CD14-positive monocyte (primary cell): ENCODE measurements around the gene CTNNA3. TPM values are rescaled to one million over a fixed set of nuclear protein-coding genes. Genes with fewer than 3 reads are reported as not detected.

Source experiments
- DNase-seq, 3 donors: peaks; one replicate each; pipeline ENCODE4 v3.0.0-alpha.2; 2011 to 2022
- H2AFZ ChIP-seq: 2 replicates; pipeline ENCODE4 v1.6.0; 2012; ENCODE audit warnings: mild to moderate bottlenecking, low read depth, low read length, inconsistent platforms; ENCODE audit not compliant: insufficient read depth, poor library complexity, severe bottlenecking
- H3K27ac ChIP-seq, 2 donors: 1 replicate in 1 of 2; 2 replicates in 1 of 2; pipeline ENCODE4 v1.5.1; 2012 to 2013; ENCODE audit warnings: low read length in 2 of 2, control low read depth in 1 of 2, inconsistent platforms in 1 of 2, low read depth in 1 of 2, mild to moderate bottlenecking in 1 of 2
- H3K27me3 ChIP-seq, 2 donors: one replicate each; pipeline versions ENCODE4 v1.6.0 to v1.6.1; 2011 to 2013; ENCODE audit warnings: low read length in 2 of 2; ENCODE audit not compliant: control insufficient read depth in 2 of 2, insufficient read depth in 2 of 2
- H3K36me3 ChIP-seq, 2 donors: replicated peaks in 1 of 2; 1 replicate in 1 of 2; 2 replicates in 1 of 2; pipeline versions ENCODE4 v1.5.1 to v1.6.1; 2012 to 2013; ENCODE audit warnings: low read length in 2 of 2, control low read depth in 1 of 2, inconsistent platforms in 1 of 2, mild to moderate bottlenecking in 1 of 2; ENCODE audit not compliant: insufficient read depth in 2 of 2, control insufficient read depth in 1 of 2
- H3K4me1 ChIP-seq, 2 donors: 1 replicate in 1 of 2; 2 replicates in 1 of 2; pipeline versions ENCODE4 v1.5.1 to v1.6.1; 2012 to 2013; ENCODE audit warnings: low read length in 2 of 2, control low read depth in 1 of 2, inconsistent platforms in 1 of 2, mild to moderate bottlenecking in 1 of 2, moderate library complexity in 1 of 2; ENCODE audit not compliant: insufficient read depth in 2 of 2, control insufficient read depth in 1 of 2
- H3K4me2 ChIP-seq: replicated peaks from 2 replicates; pipeline ENCODE3; 2012; ENCODE audit warnings: low read length, moderate library complexity, mild to moderate bottlenecking; ENCODE audit not compliant: poor library complexity, severe bottlenecking; ENCODE audit errors: extremely low read depth
- H3K4me3 ChIP-seq, 3 experiments: fragments of 200-600 bp in 1 of 3; sonication (generic) in 1 of 3; replicated peaks in 1 of 3; 1 replicate in 2 of 3; 2 replicates in 1 of 3; pipeline ENCODE4 v1.5.1; 2011 to 2013; ENCODE audit warnings: low read length in 3 of 3, mild to moderate bottlenecking in 3 of 3, control low read depth in 2 of 3, low read depth in 2 of 3, inconsistent platforms in 1 of 3, moderate library complexity in 1 of 3
- H3K79me2 ChIP-seq: 2 replicates; pipeline ENCODE4 v1.6.0; 2012; ENCODE audit warnings: mild to moderate bottlenecking, control low read depth, inconsistent platforms, low read length, moderate library complexity; ENCODE audit not compliant: insufficient read depth
- H3K9ac ChIP-seq: 2 replicates; pipeline ENCODE4 v1.6.0; 2017; ENCODE audit warnings: low read length, mild to moderate bottlenecking; ENCODE audit not compliant: insufficient read depth, poor library complexity, severe bottlenecking
- H3K9me3 ChIP-seq, 2 donors: replicated peaks in 1 of 2; 1 replicate in 1 of 2; 2 replicates in 1 of 2; pipeline versions ENCODE4 v1.5.1 to v1.6.1; 2012 to 2013; ENCODE audit warnings: low read length in 2 of 2, control low read depth in 1 of 2; ENCODE audit not compliant: control insufficient read depth in 1 of 2, insufficient read depth in 1 of 2
- H4K20me1 ChIP-seq: 2 replicates; pipeline ENCODE4 v1.6.0; 2012; ENCODE audit warnings: mild to moderate bottlenecking, low read length, control low read depth, moderate library complexity; ENCODE audit not compliant: insufficient read depth
- H3K27ac Mint-ChIP-seq, 7 donors: one replicate each; pipeline ENCODE4 v1.8.0; 2020; ENCODE audit warnings: mild to moderate bottlenecking in 7 of 7, mixed read lengths in 7 of 7, moderate library complexity in 6 of 7, inconsistent platforms in 2 of 7
- H3K27me3 Mint-ChIP-seq, 3 donors: one replicate each; pipeline ENCODE4 v1.8.0; 2021 to 2022; ENCODE audit warnings: low read depth in 3 of 3, mild to moderate bottlenecking in 3 of 3, mixed read lengths in 3 of 3, moderate library complexity in 3 of 3, inconsistent platforms in 1 of 3
- H3K36me3 Mint-ChIP-seq, 2 donors: one replicate each; pipeline ENCODE4 v1.8.0; 2020; ENCODE audit warnings: mixed read lengths in 2 of 2, inconsistent platforms in 1 of 2, mild to moderate bottlenecking in 1 of 2
- H3K4me1 Mint-ChIP-seq: one replicate; pipeline ENCODE4 v1.8.0; 2020; ENCODE audit warnings: mild to moderate bottlenecking, mixed read lengths
- H3K4me3 Mint-ChIP-seq, 2 donors: one replicate each; pipeline ENCODE4 v1.8.0; 2020; ENCODE audit warnings: mild to moderate bottlenecking in 2 of 2, mixed read lengths in 2 of 2, moderate library complexity in 1 of 2
- H3K9me3 Mint-ChIP-seq, 7 donors: one replicate each; pipeline ENCODE4 v1.8.0; 2020 to 2022; ENCODE audit warnings: mixed read lengths in 7 of 7, mild to moderate bottlenecking in 6 of 7, moderate library complexity in 6 of 7, inconsistent platforms in 2 of 7
- CTCF ChIP-seq: fragments of 200-600 bp; IDR thresholded peaks from one replicate; pipeline ENCODE4 v1.8.0; 2022; ENCODE audit warnings: antibody characterized with exemption, mild to moderate bottlenecking
- WGBS: methylation state at CpG from one replicate; pipeline ENCODE4 v1.1.5; 2013; ENCODE audit warnings: missing lambda C conversion rate; ENCODE audit not compliant: insufficient coverage; 5-methylcytosine and 5-hydroxymethylcytosine counted together
- intact Hi-C, 2 donors: fragments of 100-400 bp; cut with micrococcal nuclease; formaldehyde crosslinking; loops; one replicate each; pipeline versions ENCODE4 v1.15.0 to v1.15.1; 2023
- polyA plus RNA-seq, 3 donors: library from polyadenylated mRNA; depleted of rRNA in 1 of 3; unstranded in 2 of 3; stranded (reverse) in 1 of 3; fragments of 300-500 nt in 2 of 3; fragments of >200 nt in 1 of 3; fragmentation: Illumina TruSeq in 2 of 3; gene quantifications; 1 replicate in 2 of 3; 2 replicates in 1 of 3; pipeline ENCODE4 v1.2.3, GENCODE V29; 2012 to 2021

Gene CTNNA3
- polyA plus RNA-seq, 3 donors = not detected

GRCh38 chr10:66565999-66566398, 1130.0 kb downstream of the CTNNA3 start:
- H3K36me3 ChIP-seq = no peaks in the 10 kb centered on the region
- H3K27ac ChIP-seq = no peak overlapping the region
- no peak overlapping the region for H3K4me3 ChIP-seq
- no peaks in the 10 kb centered on the region for H3K9me3 ChIP-seq
- no peak overlapping the region for H3K4me2 ChIP-seq
- Mint-ChIP-seq H3K27ac (no peak overlapping the region), H3K4me3 (no peak overlapping the region), H3K9me3 (peaks cover 0 to 4% (median 1%) of the 10 kb centered on the region in 7 donors), H3K36me3 (no peaks in the 10 kb centered on the region), H3K27me3 (no peaks in the 10 kb centered on the region), H3K4me1 (no peaks in the 10 kb centered on the region)
- WGBS = 54% methylated on average over 3 of the region's 4 CpGs
- no peak overlapping the region for H3K9ac ChIP-seq
- no peak for TF ChIP-seq CTCF
- intact Hi-C loops = no loop called here
- H2AFZ ChIP-seq = no peak overlapping the region
- H4K20me1 ChIP-seq = no peaks in the 10 kb centered on the region
- H3K27me3 ChIP-seq = no peaks in the 10 kb centered on the region
- H3K79me2 ChIP-seq = no peaks in the 10 kb centered on the region
- no peaks in the 10 kb centered on the region for H3K4me1 ChIP-seq
- DNase-seq = no peak

GRCh38 chr10:66564287-66564686, 1131.7 kb downstream of the CTNNA3 start:
- Histone ChIP-seq H3K9me3 (no peaks in the 10 kb centered on the region), H3K27ac (no peak overlapping the region), H3K27me3 (no peaks in the 10 kb centered on the region), H3K79me2 (no peaks in the 10 kb centered on the region), H3K4me2 (no peak overlapping the region), H3K9ac (no peak overlapping the region), H3K4me3 (no peak overlapping the region), H3K36me3 (no peaks in the 10 kb centered on the region), H4K20me1 (no peaks in the 10 kb centered on the region), H3K4me1 (no peaks in the 10 kb centered on the region), H2AFZ (no peak overlapping the region)
- WGBS = no CpG with 5 or more reads among the region's 3 CpGs
- peaks cover 0 to 2% (median 0%) of the 10 kb centered on the region in 3 donors for H3K27me3 Mint-ChIP-seq
- H3K27ac Mint-ChIP-seq = no peak overlapping the region
- TF ChIP-seq CTCF = no peak
- no peak overlapping the region for H3K4me3 Mint-ChIP-seq
- H3K36me3 Mint-ChIP-seq = no peaks in the 10 kb centered on the region
- H3K9me3 Mint-ChIP-seq = peaks cover 0 to 4% (median 1%) of the 10 kb centered on the region in 7 donors
- DNase-seq = no peak
- no peaks in the 10 kb centered on the region for H3K4me1 Mint-ChIP-seq
- intact Hi-C loops = no loop called here
